Activated CD4-positive, alpha-beta T cell treated with anti-CD3 and anti-CD28 coated beads, Interleukin-10, Interleukin-2, amounts not matched to agents 100 ng/mL and 50 ng/mL, durations not matched to agents 16 hours and 8 hours (primary cell): ENCODE measurements around the gene ASZ1.

Experiments
- DNase-seq: peaks from one replicate; pipeline ENCODE4 v3.0.0-alpha.2; 2020

Gene ASZ1

GRCh38 chr7:117333168-117333567 lies 94.1 kb downstream of the ASZ1 start:
- no peak for DNase-seq

GRCh38 chr7:117332031-117332430 lies 95.3 kb downstream of the ASZ1 start:
- no peak for DNase-seq

- no peak for DNase-seq
Observed at GRCh38 chr7:117325836-117326235, 101.5 kb downstream of the ASZ1 start.

GRCh38 chr7:117324960-117325359 lies 102.3 kb downstream of the ASZ1 start:
- DNase-seq, result no peak

GRCh38 chr7:117323851-117324711 lies 103.2 kb downstream of the ASZ1 start:
- DNase-seq, result no peak

- DNase-seq, result no peak
Observed at GRCh38 chr7:117323305-117323850, 103.9 kb downstream of the ASZ1 start.

GRCh38 chr7:117322741-117323304 lies 104.5 kb downstream of the ASZ1 start, which contains the start of gene WNT2:
Gene WNT2 (minus strand): TSS chr7:117323058. CDS start chr7:117322989, 69 bp downstream.
- no peak for DNase-seq

GRCh38 chr7:117320523-117320922 lies 106.8 kb downstream of the ASZ1 start:
- DNase-seq, result no peak

GRCh38 chr7:117319181-117319580 lies 108.1 kb downstream of the ASZ1 start:
- no peak for DNase-seq

GRCh38 chr7:117313582-117313981 lies 113.7 kb downstream of the ASZ1 start:
- DNase-seq, result no peak
